HepG2 (cell line): ENCODE data around the gene FAM156A. TPM values are rescaled to one million over a fixed set of nuclear protein-coding genes. Genes with fewer than 3 reads are reported as not detected.
"Not testable (repeated sequence)": the region's sequence is repeated elsewhere in the genome, so short reads cannot be mapped to it uniquely, and the experiment has no call there.

Experiments used
- ATAC-seq: fragments of 200-7000 bp; cut with Tn5 transposase; 3 replicates; pipeline ENCODE4 v1.9.1; 2020; ENCODE audit warnings: mild to moderate bottlenecking, moderate library complexity
- BruUV-seq: library from RNA; stranded (reverse); fragments of 400-500 nt; replicated peaks from 2 replicates; lab custom pipeline; 2021; lab: Mats Ljungman, UMichigan
- CTCF ChIA-PET: fragments of 300-600 bp; formaldehyde crosslinking; extraction: SDS; loops from one replicate; lab custom pipeline; 2021; ENCODE audit warnings: low total read pairs, inconsistent platforms, low intra/inter-chr PET ratio; lab: Yijun Ruan, JAX
- POLR2A ChIA-PET: fragments of 350-600 bp; sonication (Branson Sonifier 250); formaldehyde crosslinking; loops from one replicate; lab custom pipeline; 2020; ENCODE audit warnings: antibody characterized with exemption, inconsistent platforms; lab: Yijun Ruan, JAX
- DNase-seq: peaks from one replicate; pipeline ENCODE4 v3.0.0-alpha.2; 2015; ENCODE audit warnings: low spot score
- FAIRE-seq: peaks from 3 replicates; lab custom pipeline; 2011; peaks lifted over from hg19 to GRCh38; lab: Jason Lieb, UNC
- H2AFZ ChIP-seq: one replicate; pipeline ENCODE4 v1.6.1; 2011; ENCODE audit warnings: low read length, inconsistent platforms
- H3K27ac ChIP-seq: fragments of 300-600 bp; 3 replicates; pipeline ENCODE4 v1.8.0; 2011; ENCODE audit warnings: mixed run types, mild to moderate bottlenecking, mixed read lengths, low read length, inconsistent platforms; ENCODE audit not compliant: insufficient read depth; ENCODE audit errors: extremely low read length
- H3K27me3 ChIP-seq, 2 experiments: fragments of 200-600 bp in 1 of 2; 2 replicates in 1 of 2; 3 replicates in 1 of 2; pipeline versions ENCODE4 v1.6.0 to v1.8.0; 2011; ENCODE audit warnings: low read length in 2 of 2, mild to moderate bottlenecking in 2 of 2, moderate library complexity in 2 of 2, inconsistent platforms in 1 of 2; ENCODE audit not compliant: insufficient read depth in 2 of 2, control insufficient read depth in 1 of 2
- H3K36me3 ChIP-seq, 2 experiments: fragments of 200-600 bp in 1 of 2; replicated peaks in 1 of 2; 2 replicates in 1 of 2; 3 replicates in 1 of 2; pipeline versions ENCODE4 v1.5.1 to v1.8.0; 2011; ENCODE audit warnings: low read length in 2 of 2, inconsistent platforms in 1 of 2; ENCODE audit not compliant: insufficient read depth in 2 of 2, control insufficient read depth in 1 of 2
- H3K4me1 ChIP-seq: 2 replicates; pipeline ENCODE4 v1.5.1; 2012; ENCODE audit warnings: low read length, inconsistent platforms; ENCODE audit not compliant: insufficient read depth
- H3K4me2 ChIP-seq: 2 replicates; pipeline ENCODE4 v1.6.0; 2011; ENCODE audit warnings: low read depth, low read length, inconsistent platforms
- H3K4me3 ChIP-seq, 3 experiments: fragments of 200-600 bp in 1 of 3; sonication (generic), shearing (Covaris generic) in 1 of 3; replicated peaks in 1 of 3; 2 replicates each; pipeline ENCODE4 v1.5.1; 2011 to 2016; ENCODE audit warnings: low read length in 3 of 3, inconsistent platforms in 2 of 3, low read depth in 2 of 3, mild to moderate bottlenecking in 2 of 3, control low read depth in 1 of 3, mixed read lengths in 1 of 3; ENCODE audit not compliant: insufficient read depth in 1 of 3
- H3K79me2 ChIP-seq: one replicate; pipeline ENCODE4 v1.6.1; 2011; ENCODE audit warnings: low read length, inconsistent platforms; ENCODE audit not compliant: insufficient read depth
- H3K9ac ChIP-seq: 2 replicates; pipeline ENCODE4 v1.6.0; 2011; ENCODE audit warnings: mild to moderate bottlenecking, low read depth, low read length, inconsistent platforms; ENCODE audit not compliant: insufficient read depth
- H3K9me3 ChIP-seq: 2 replicates; pipeline ENCODE4 v1.5.1; 2012; ENCODE audit warnings: mild to moderate bottlenecking, low read length
- H4K20me1 ChIP-seq: 2 replicates; pipeline ENCODE4 v1.6.0; 2011; ENCODE audit warnings: inconsistent platforms, mild to moderate bottlenecking, low read length, moderate library complexity; ENCODE audit not compliant: insufficient read depth
- WGBS: methylation state at CpG from one replicate; pipeline ENCODE4 v1.1.6; 2017; ENCODE audit warnings: low lambda C conversion rate; 5-methylcytosine and 5-hydroxymethylcytosine counted together
- in situ Hi-C: cut with HindIII; loops from 2 replicates; pipeline ENCODE4 v1.10.0; 2017; ENCODE audit warnings: low pct_unique_long_range_greater_than_20kb; ENCODE audit not compliant: extremely low pct_ligation_motif_present
- intact Hi-C: fragments of 100-400 bp; cut with micrococcal nuclease; formaldehyde crosslinking; loops from one replicate; pipeline ENCODE4 v1.10.0; 2022; ENCODE audit not compliant: unreplicated experiment
- polyA plus RNA-seq, 8 experiments: library from polyadenylated mRNA; depleted of rRNA in 3 of 8; stranded (reverse) in 7 of 8; unstranded in 1 of 8; fragments of >200 nt; fragmentation: Illumina TruSeq in 4 of 8; extraction: Trizol in 4 of 8; gene quantifications; 2 replicates each; pipeline versions ENCODE4 v1.2.1 to v1.2.3, GENCODE V29; 2011 to 2016; ENCODE audit warnings: low read depth in 4 of 8, missing spikeins in 1 of 8, mixed read lengths in 1 of 8; ENCODE audit not compliant: insufficient read depth in 1 of 8
- total RNA-seq, 5 experiments: library from RNA; depleted of rRNA; stranded (reverse); fragments of >200 nt; fragmentation: Illumina TruSeq; extraction: Trizol; gene quantifications; 2 replicates each; pipeline ENCODE4 v1.2.3, GENCODE V29; 2016; ENCODE audit warnings: low read depth in 1 of 5

The FAM156A gene
- total and polyA plus RNA-seq, 2 of the 13 experiments (the other 11 are each of a cell fraction or from before 2014, with no cell fraction given): 15.4 to 53.8 TPM

DNA sequence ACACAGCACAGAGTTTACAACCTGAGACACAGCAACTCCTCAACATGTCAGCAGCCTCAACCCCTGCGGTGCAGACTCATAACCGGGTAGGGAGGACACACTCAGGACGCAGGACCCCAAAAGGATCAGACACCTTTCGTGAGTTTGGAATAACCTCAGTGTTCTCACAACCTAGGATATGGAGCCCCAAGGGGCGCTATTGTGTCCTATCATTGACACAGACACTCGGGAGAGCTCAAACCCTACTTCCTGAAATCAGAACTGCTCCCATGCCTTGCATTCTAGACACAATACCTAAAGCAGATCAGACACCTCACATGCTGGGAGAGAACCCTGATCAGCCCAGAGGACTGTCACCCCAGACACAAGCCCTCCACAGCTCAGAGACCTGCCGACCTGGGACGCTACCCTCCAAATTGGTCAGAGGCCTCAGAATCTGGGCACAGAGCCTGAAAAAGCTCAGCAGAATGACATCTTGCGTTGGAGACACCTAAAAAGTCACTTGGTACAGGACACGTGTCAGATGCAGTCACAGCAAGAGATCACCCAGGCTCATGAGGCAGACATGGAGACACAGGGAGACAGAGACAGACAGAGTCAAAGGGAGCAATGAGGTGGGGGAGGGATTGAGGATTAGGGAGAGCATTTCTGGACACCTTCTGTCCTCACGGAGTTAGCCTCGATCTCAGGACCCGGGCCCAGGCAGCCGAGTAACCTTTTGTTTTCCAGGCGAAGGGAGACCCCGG is 8.8 kb upstream of the FAM156A start:
- FAIRE-seq (peak; percentile 76), ATAC-seq (peak; percentile 52; the same call in 1 of the 3 replicates)
- CTCF ChIA-PET, DNase-seq, H4K20me1 ChIP-seq, H3K36me3 ChIP-seq, H3K4me1 ChIP-seq, POLR2A ChIA-PET, in situ Hi-C loops, H3K27me3 ChIP-seq, H3K79me2 ChIP-seq, H3K4me3 ChIP-seq, H3K9ac ChIP-seq, BruUV-seq, H3K9me3 ChIP-seq, H2AFZ ChIP-seq, H3K4me2 ChIP-seq, intact Hi-C loops, H3K27ac ChIP-seq: not testable (repeated sequence)
- no CpG with 5 or more reads among the region's 16 CpGs for WGBS

DNA sequence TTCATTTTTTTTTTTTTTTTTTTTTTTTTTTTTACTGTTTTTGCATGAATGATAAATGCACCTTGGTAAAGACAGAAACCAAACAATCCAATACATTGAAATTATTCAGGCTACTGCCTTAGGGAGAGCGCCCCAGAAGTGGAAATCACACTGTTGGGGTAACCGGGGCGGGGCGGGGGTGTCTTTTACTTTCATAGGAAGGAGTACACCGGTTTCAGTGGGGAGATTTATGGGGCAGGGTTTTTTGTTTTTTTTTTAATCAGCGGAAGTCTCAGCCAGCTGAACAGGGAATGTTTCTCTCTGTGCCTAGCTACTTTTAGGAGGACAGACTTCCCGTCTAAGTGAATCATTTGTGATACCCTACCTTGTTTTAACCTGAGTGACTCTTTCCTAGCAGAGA is 643 bp upstream of the FAM156A start:
- H3K4me1 ChIP-seq, H3K9ac ChIP-seq, POLR2A ChIA-PET, intact Hi-C loops, H2AFZ ChIP-seq, H3K79me2 ChIP-seq, CTCF ChIA-PET, DNase-seq, H4K20me1 ChIP-seq, H3K4me2 ChIP-seq, H3K27ac ChIP-seq, H3K4me3 ChIP-seq, H3K9me3 ChIP-seq, ATAC-seq, BruUV-seq, H3K27me3 ChIP-seq, in situ Hi-C loops, H3K36me3 ChIP-seq: not testable (repeated sequence)
- peak; percentile 54 for FAIRE-seq
- WGBS: no CpG with 5 or more reads among the region's 7 CpGs

DNA sequence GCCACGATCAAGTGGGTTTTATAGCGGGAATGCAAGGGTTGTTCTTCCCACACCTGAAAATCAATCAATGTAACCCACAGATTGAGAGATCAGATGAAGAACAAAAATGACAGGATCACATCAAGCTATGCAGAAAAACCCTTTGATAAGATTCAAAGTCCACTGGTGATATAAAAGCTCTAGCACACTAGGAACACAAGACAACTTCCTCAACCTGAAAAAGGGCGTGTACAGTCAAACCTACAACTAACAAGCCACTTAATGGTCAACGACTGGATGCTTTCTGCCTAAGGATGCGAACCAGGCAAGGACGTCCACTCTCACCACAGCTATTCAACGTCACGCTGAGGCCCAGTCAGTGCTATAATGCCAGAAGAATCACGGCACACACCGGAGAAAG is 8.4 kb downstream of the FAM156A start:
- H3K4me2 ChIP-seq, H3K27me3 ChIP-seq, in situ Hi-C loops, H3K79me2 ChIP-seq, H3K9ac ChIP-seq, POLR2A ChIA-PET, H2AFZ ChIP-seq, H3K27ac ChIP-seq, CTCF ChIA-PET, H3K9me3 ChIP-seq, H3K4me3 ChIP-seq, H4K20me1 ChIP-seq, BruUV-seq, DNase-seq, FAIRE-seq, intact Hi-C loops, ATAC-seq, H3K36me3 ChIP-seq, H3K4me1 ChIP-seq: not testable (repeated sequence)
- no CpG with 5 or more reads among the region's 10 CpGs for WGBS

DNA sequence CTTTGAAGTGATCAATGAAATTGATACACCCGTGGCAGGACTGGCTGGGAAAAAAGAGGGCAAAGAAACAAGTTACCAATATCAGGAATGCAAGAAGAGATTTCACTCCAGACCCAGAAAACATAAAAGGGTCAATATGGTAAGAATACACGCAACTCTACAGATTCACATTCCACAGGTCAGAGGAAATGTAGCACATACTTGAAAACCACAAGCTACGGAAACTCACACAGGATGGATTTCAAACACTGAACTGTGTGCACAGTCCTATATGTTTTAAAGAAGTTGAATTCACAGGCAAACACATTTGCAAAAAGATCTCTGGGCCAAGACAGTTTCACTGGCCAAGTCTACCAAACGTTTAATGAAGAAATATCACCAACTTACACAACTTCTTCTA is 9.0 kb downstream of the FAM156A start:
- H3K4me1 ChIP-seq, H3K36me3 ChIP-seq, in situ Hi-C loops, DNase-seq, ATAC-seq, FAIRE-seq, H3K27me3 ChIP-seq, H3K9me3 ChIP-seq, H3K27ac ChIP-seq, POLR2A ChIA-PET, H3K4me3 ChIP-seq, H3K9ac ChIP-seq, CTCF ChIA-PET, H3K4me2 ChIP-seq, H2AFZ ChIP-seq, H3K79me2 ChIP-seq, H4K20me1 ChIP-seq, BruUV-seq, intact Hi-C loops: not testable (repeated sequence)
- no CpG with 5 or more reads among the region's 4 CpGs for WGBS
